Adrenal gland (tissue), 12 donors: ENCODE results near the gene CACTIN. TPM values are rescaled to one million over a fixed set of nuclear protein-coding genes. Genes with fewer than 3 reads are reported as not detected.
A peak's percentile ranks its signal among the peaks of the same experiment; 100 is the strongest.

ENCODE experiments used
- DNase-seq, 7 donors: peaks; one replicate each; pipeline ENCODE4 v3.0.0-alpha.2; 2019 to 2020
- H3K27ac ChIP-seq, 5 donors: fragments of 200-600 bp; sonication (generic) in 4 of 5; 1 replicate in 3 of 5; 2 replicates in 2 of 5; pipeline versions ENCODE4 v1.5.1 to v1.8.0; 2016 to 2020; ENCODE audit warnings: mild to moderate bottlenecking in 1 of 5
- H3K27me3 ChIP-seq: fragments of 200-600 bp; 2 replicates; pipeline ENCODE4 v1.8.0; 2021
- H3K36me3 ChIP-seq, 2 donors: fragments of 200-600 bp; replicated peaks in 1 of 2; 1 replicate in 1 of 2; 2 replicates in 1 of 2; pipeline versions ENCODE4 v1.5.1 to v1.8.0; 2018 to 2022
- H3K4me1 ChIP-seq, 2 donors: fragments of 200-600 bp; replicated peaks in 1 of 2; 1 replicate in 1 of 2; 2 replicates in 1 of 2; pipeline versions ENCODE4 v1.5.1 to v1.8.0; 2018 to 2021
- H3K4me3 ChIP-seq, 4 donors: fragments of 200-600 bp; sonication (generic) in 3 of 4; one replicate each; pipeline ENCODE4 v1.5.1; 2016 to 2018
- H3K9me3 ChIP-seq, 3 donors: fragments of 200-600 bp; sonication (generic) in 1 of 3; replicated peaks in 1 of 3; 1 replicate in 2 of 3; 2 replicates in 1 of 3; pipeline versions ENCODE4 v1.5.1 to v1.8.0; 2016 to 2021
- CTCF ChIP-seq, 6 experiments: fragments of 450-650 bp in 4 of 6; fragments of 200-600 bp in 2 of 6; sonication (generic) in 1 of 6; IDR thresholded peaks; 1 replicate in 5 of 6; 2 replicates in 1 of 6; pipeline versions ENCODE4 v1.5.1 to v1.8.0; 2016 to 2021; ENCODE audit warnings: antibody characterized with exemption in 6 of 6, mild to moderate bottlenecking in 2 of 6, moderate library complexity in 1 of 6
- POLR2A ChIP-seq, 2 donors: fragments of 450-650 bp; IDR thresholded peaks; one replicate each; pipeline ENCODE4 v1.6.1; 2017; ENCODE audit warnings: antibody characterized with exemption in 2 of 2, mild to moderate bottlenecking in 2 of 2, moderate library complexity in 1 of 2
- WGBS, 4 donors: extraction: QIAGEN DNeasy Blood & Tissue Kit in 2 of 4; methylation state at CpG; one replicate each; pipeline versions ENCODE4 v1.1.5 to v1.1.7; 2013 to 2017; 5-methylcytosine and 5-hydroxymethylcytosine counted together
- intact Hi-C, 2 donors: fragments of 100-400 bp; cut with DNase I; formaldehyde crosslinking; loops; one replicate each; pipeline versions ENCODE4 v1.14.1 to v1.15.0; 2022 to 2023
- polyA plus RNA-seq, 3 donors: library from polyadenylated mRNA; stranded (reverse); fragments of 200-250 nt in 2 of 3; fragments of 350-450 nt in 1 of 3; fragmentation: Illumina TruSeq in 1 of 3; extraction: RNeasy Lipid Tissue Mini Kit (QIAGEN cat#74804) in 1 of 3; gene quantifications; one replicate each; pipeline ENCODE4 v1.2.3, GENCODE V29; 2013 to 2014
- total RNA-seq, 9 donors: library from RNA; depleted of rRNA in 4 of 9; stranded (reverse); fragments of >200 nt in 4 of 9; fragments of 120-200 nt in 1 of 9; fragmentation: NEBNext Ultra II Directional in 1 of 9; extraction: Animal tissue kit (Norgen Biotek cat#: 25700) in 1 of 9; gene quantifications; one replicate each; pipeline versions ENCODE4 v1.1.0 to v1.2.4, GENCODE V29; 2013 to 2023
- donor health status: healthy with polysubstance abuse.
- donor health status: Bipolar disorder and iron deficiency.
- donor health status: DM: yes; HTN: yes; CAD: no.
- donor health status: DM: no; HTN: no; CAD: no.
- donor health status: DM: no; HTN: no; CAD: no.
- donor health status: DM: yes; HTN: yes; CAD: no.

CACTIN gene
- total and polyA plus RNA-seq, 12 donors = 5.0 to 78.4 (median 22.3) TPM

- intact Hi-C loops = no loop called here
- Histone ChIP-seq H3K4me3 (no peak overlapping the region), H3K27ac (no peak overlapping the region), H3K9me3 (no peaks in the 10 kb centered on the region), H3K36me3 (peaks cover 0 to 77% of the 10 kb centered on the region in 2 donors), H3K27me3 (no peaks in the 10 kb centered on the region), H3K4me1 (no peaks in the 10 kb centered on the region)
- no peak for TF ChIP-seq POLR2A (IDR thresholded peaks at IDR 0.05)
- no peak for TF ChIP-seq CTCF (IDR thresholded peaks at IDR 0.05)
- 88 to 92% (median 91%) methylated on average over 22 to 36 of the region's 36 CpGs for WGBS, 4 donors
- DNase-seq = no peak
Measured at GRCh38 chr19:3656073-3656746, 29.6 kb upstream of the CACTIN start.

DNA sequence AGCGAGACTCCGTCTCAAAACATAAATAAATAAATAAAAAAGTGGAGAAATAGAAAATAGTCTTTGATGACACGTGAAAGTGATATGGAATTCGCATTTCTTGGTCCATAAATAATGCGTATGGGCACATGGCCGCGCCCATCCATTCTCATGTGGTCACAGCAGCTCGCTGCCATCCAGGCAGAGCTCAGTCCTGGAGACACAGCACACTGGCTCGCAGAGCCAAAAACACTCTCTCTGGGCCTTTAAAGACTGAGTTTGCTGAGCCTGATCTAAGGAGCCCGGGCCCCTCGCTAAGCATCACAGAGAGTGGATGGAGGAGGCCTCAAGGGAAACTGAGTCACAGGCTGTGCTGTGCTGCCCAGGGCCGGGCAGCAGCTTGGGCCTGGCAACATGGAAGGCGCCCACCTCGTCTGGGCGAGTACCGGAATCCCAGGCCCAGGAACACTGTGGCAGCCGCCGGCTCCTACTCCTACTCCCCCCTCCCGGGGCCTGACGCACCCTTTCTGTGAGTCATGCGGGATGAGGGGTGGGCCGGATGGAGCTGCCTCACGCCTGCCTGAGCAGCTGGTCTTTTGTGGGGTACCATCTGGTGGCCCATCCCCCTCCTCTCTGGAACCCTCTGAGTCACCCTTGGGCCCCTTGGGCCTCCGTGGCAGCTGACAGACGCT lies 28.9 kb upstream of the CACTIN start:
- Histone ChIP-seq H3K27me3 (no peaks in the 10 kb centered on the region), H3K4me3 (no peak overlapping the region), H3K4me1 (no peaks in the 10 kb centered on the region), H3K27ac (no peak overlapping the region), H3K9me3 (no peaks in the 10 kb centered on the region), H3K36me3 (peaks cover 0 to 79% of the 10 kb centered on the region in 2 donors)
- peak in 1 of 7 donors; percentile 41 for DNase-seq
- TF ChIP-seq CTCF (IDR thresholded peaks at IDR 0.05) = no peak
- no peak for TF ChIP-seq POLR2A (IDR thresholded peaks at IDR 0.05)
- 77 to 94% (median 85%) methylated on average over 15 to 25 of the region's 25 CpGs for WGBS, 4 donors
- intact Hi-C loops = no loop called here

GRCh38 chr19:3653865-3654513 lies 27.4 kb upstream of the CACTIN start:
- Histone ChIP-seq H3K4me3 (no peak overlapping the region), H3K27ac (no peak overlapping the region), H3K9me3 (no peaks in the 10 kb centered on the region), H3K4me1 (no peaks in the 10 kb centered on the region), H3K36me3 (peaks cover 0 to 68% of the 10 kb centered on the region in 2 donors), H3K27me3 (no peaks in the 10 kb centered on the region)
- intact Hi-C loops = no loop called here
- DNase-seq = no peak
- WGBS, 4 donors = 91 to 95% (median 94%) methylated on average over 16 to 20 of the region's 20 CpGs
- TF ChIP-seq POLR2A (IDR thresholded peaks at IDR 0.05) = no peak
- no peak for TF ChIP-seq CTCF (IDR thresholded peaks at IDR 0.05)

GRCh38 chr19:3653081-3653795 lies 26.6 kb upstream of the CACTIN start:
- 91 to 94% (median 93%) methylated on average over 22 to 37 of the region's 37 CpGs for WGBS, 4 donors
- peaks cover 0 to 60% of the 10 kb centered on the region in 2 donors for H3K36me3 ChIP-seq
- intact Hi-C loops = no loop called here

More at GRCh38 chr19:3653081-3653795, 26.6 kb upstream of the CACTIN start:
- TF ChIP-seq CTCF (IDR thresholded peaks at IDR 0.05) (no peak), POLR2A (IDR thresholded peaks at IDR 0.05) (no peak)
- Histone ChIP-seq H3K9me3 (no peaks in the 10 kb centered on the region), H3K27ac (no peak overlapping the region), H3K27me3 (no peaks in the 10 kb centered on the region), H3K4me3 (no peak overlapping the region), H3K4me1 (no peaks in the 10 kb centered on the region)
- no peak for DNase-seq
